Retinal pigment epithelial cell (primary cell): Measurements from ENCODE around the gene ANGPTL2.

Experiments used
- DNase-seq: peaks from one replicate; pipeline ENCODE4 v3.0.0-alpha.2; 2010; ENCODE audit warnings: low read depth
- H3K4me3 ChIP-seq: 2 replicates; pipeline ENCODE4 v1.5.1; 2011; ENCODE audit warnings: mild to moderate bottlenecking, low read length, control low read depth, moderate library complexity
- CTCF ChIP-seq: conservative IDR thresholded peaks from 2 replicates; pipeline ENCODE4 v1.5.1; 2011; ENCODE audit warnings: low read depth, low read length, control low read depth, inconsistent platforms

ANGPTL2 gene

DNA sequence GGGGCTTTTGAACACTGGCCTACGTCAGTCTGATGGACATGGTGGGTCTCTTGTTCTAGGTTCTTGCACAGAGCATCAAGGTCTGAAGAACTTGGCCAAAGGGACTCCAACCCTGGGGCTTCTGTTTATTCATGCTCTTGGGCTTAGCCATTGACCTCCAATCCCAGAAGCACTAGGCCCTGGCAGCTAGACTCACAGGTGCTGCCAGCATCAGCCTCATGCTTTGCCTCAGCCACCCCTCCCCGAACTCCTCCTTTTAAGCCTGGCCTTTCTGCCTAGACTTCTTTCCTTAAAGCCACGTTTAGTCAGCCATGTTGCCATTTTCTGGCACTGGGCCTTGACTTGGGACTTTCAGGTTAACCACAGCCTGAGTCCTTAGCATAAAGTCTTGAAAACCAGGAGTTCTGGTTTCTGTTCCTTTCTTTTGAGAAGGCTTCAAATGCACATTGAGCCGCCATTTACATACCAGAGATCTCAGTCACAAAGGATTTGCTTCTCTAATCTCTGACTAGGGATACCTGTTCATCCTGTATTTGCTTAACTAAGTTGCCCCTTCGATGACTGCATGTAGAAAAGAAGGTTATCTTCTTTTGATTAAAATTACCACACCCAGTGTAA lies 54.7 kb downstream of the ANGPTL2 start:
- DNase-seq: no peak
- H3K4me3 ChIP-seq: no peak overlapping the region
- TF ChIP-seq CTCF: no peak

DNA sequence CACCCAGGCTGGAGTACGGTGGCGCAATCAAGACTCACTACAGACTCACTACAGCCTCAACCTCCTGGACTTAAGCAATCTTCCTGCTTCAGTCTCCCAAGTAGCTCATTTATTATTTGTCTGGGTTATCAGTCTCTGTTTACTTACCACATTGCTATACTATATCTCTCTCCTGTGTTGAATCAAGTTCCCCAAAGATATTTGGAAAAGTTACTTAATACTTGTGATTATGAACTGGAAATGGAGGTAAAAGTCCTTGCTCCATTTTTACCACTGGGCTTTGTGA lies 55.6 kb downstream of the ANGPTL2 start:
- H3K4me3 ChIP-seq: no peak overlapping the region
- DNase-seq: no peak
- no peak for TF ChIP-seq CTCF

- H3K4me3 ChIP-seq: no peak overlapping the region
- DNase-seq: no peak
- TF ChIP-seq CTCF: no peak
These were observed 56.2 kb downstream of the ANGPTL2 start for GRCh38 chr9:127066060-127066850.

- no peak for TF ChIP-seq CTCF
- no peak overlapping the region for H3K4me3 ChIP-seq
- DNase-seq: no peak
These were observed 56.8 kb downstream of the ANGPTL2 start for GRCh38 chr9:127065592-127065991.

DNA sequence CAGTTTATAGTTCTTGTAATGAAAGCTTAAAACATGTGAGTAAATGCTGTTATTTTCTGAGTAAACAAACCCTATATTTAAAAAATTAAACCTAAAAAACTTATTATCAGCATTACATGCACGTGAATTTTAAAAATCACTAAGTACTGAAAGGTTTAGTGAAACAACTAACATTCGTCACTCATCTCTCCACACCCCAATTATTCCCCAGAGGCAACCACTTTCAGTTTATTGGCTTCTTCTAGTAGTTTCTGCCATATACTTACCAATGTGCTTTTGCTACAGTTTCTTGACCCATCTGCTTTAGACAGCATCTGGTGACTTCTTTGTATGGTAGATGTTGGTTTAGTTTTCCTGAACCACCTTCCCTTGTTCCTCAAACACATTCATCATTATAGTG lies 58.1 kb downstream of the ANGPTL2 start:
- no peak overlapping the region for H3K4me3 ChIP-seq
- DNase-seq: no peak
- no peak for TF ChIP-seq CTCF

- H3K4me3 ChIP-seq: no peak overlapping the region
- no peak for DNase-seq
- no peak for TF ChIP-seq CTCF
These were observed 61.0 kb downstream of the ANGPTL2 start for GRCh38 chr9:127061411-127061810.

DNA sequence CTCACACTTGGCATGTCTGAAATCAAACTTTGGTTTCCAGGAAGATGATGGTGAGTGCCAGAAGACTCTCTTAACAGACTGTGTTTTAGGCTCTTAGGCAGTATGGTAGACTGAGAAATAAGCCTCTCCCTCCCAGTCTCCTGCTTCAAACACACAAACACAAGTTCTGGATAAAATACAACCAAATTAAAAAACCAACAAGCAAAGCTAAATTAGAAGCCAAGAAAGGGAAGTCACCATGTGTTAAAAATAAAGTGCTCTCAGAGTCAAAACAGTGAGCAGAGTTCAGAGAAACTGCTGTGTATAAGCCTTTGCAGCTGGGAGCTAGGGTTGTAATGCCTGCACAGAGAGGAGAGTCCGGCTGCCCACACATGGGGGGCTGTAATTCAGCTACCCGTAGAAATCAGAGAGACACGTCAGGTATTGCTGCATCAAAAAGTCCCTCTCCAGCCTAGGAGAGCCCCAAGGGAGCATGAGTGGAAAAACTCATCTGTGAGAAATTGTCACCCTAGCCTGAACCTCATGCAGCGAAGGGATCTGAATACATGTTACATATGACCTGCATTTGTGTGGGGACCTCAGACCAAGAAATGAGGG lies 62.6 kb downstream of the ANGPTL2 start:
- no peak overlapping the region for H3K4me3 ChIP-seq
- DNase-seq: no peak
- no peak for TF ChIP-seq CTCF
